ENCODE data around the gene TCF21.
"Not testable (repeated sequence)": the region's sequence is repeated elsewhere in the genome, so short reads cannot be mapped to it uniquely, and the experiment has no call there.

The TCF21 gene

GRCh38 chr6:133890711-133891148 lies 1.8 kb downstream of the TCF21 start:
- no peak for DNase-seq

GRCh38 chr6:133891149-133891926 lies 2.4 kb downstream of the TCF21 start:
- no peak for DNase-seq

- DNase-seq = no peak
Observed at GRCh38 chr6:133891927-133892812, 3.3 kb downstream of the TCF21 start.

GRCh38 chr6:133892813-133893691 lies 4.1 kb downstream of the TCF21 start:
- no peak for DNase-seq

GRCh38 chr6:133893946-133894345 lies 5.0 kb downstream of the TCF21 start:
- no peak for DNase-seq

GRCh38 chr6:133894369-133894768 lies 5.5 kb downstream of the TCF21 start:
- no peak for DNase-seq

- no peak for DNase-seq
Observed at GRCh38 chr6:133894795-133895358, 6.0 kb downstream of the TCF21 start.

GRCh38 chr6:133895573-133896343 lies 6.8 kb downstream of the TCF21 start:
- DNase-seq = no peak

GRCh38 chr6:133896344-133896721 lies 7.4 kb downstream of the TCF21 start:
- DNase-seq = no peak

GRCh38 chr6:133898263-133898662 lies 9.3 kb downstream of the TCF21 start:
- no peak for DNase-seq

GRCh38 chr6:133899556-133899955 lies 10.6 kb downstream of the TCF21 start:
- no peak for DNase-seq

GRCh38 chr6:133903855-133904254 lies 14.9 kb downstream of the TCF21 start:
- no peak for DNase-seq

- DNase-seq = no peak
Observed at GRCh38 chr6:133906050-133906449, 17.1 kb downstream of the TCF21 start.

GRCh38 chr6:133916650-133917151 lies 27.8 kb downstream of the TCF21 start:
- peak; percentile 51 for DNase-seq

GRCh38 chr6:133917781-133918180 lies 28.9 kb downstream of the TCF21 start:
- no peak for DNase-seq

- DNase-seq = no peak
Observed at GRCh38 chr6:133918208-133918930, 29.5 kb downstream of the TCF21 start.

GRCh38 chr6:133919362-133919761 lies 30.4 kb downstream of the TCF21 start:
- DNase-seq = no peak

- DNase-seq = peak; percentile 28
Observed at GRCh38 chr6:133921249-133921859, 32.4 kb downstream of the TCF21 start.

GRCh38 chr6:133923938-133924593 lies 35.2 kb downstream of the TCF21 start:
- DNase-seq = peak; percentile 77

GRCh38 chr6:133931221-133931620 lies 42.3 kb downstream of the TCF21 start:
- DNase-seq = not testable (repeated sequence)

Measured in NCI-H526 treated with DMSO at 0.1 percent for 48 hours (cell line).